BLaER1 treated with 17β-estradiol and CSF1 and Interleukin-3, amounts not matched to agents 10 nM and 100 nM (cell line): ENCODE measurements around the gene MMP19.

Experiments used
- H3K27ac ChIP-seq, 11 experiments: shearing (Covaris generic); formaldehyde crosslinking; 2 replicates each; pipeline ENCODE4 v1.8.1; 2022
- H3K27me3 ChIP-seq, 11 experiments: shearing (Covaris generic); formaldehyde crosslinking; 2 replicates each; pipeline ENCODE4 v1.8.1; 2022
- H3K36me3 ChIP-seq, 11 experiments: shearing (Covaris generic); formaldehyde crosslinking; 2 replicates each; pipeline ENCODE4 v1.8.1; 2022
- H3K4me1 ChIP-seq, 10 experiments: shearing (Covaris generic); formaldehyde crosslinking; 2 replicates each; pipeline ENCODE4 v1.8.1; 2022
- H3K4me2 ChIP-seq, 11 experiments: shearing (Covaris generic); formaldehyde crosslinking; 2 replicates each; pipeline ENCODE4 v1.8.1; 2022
- H3K4me3 ChIP-seq, 10 experiments: shearing (Covaris generic); formaldehyde crosslinking; 2 replicates each; pipeline ENCODE4 v1.8.1; 2022
- H3K9ac ChIP-seq, 11 experiments: shearing (Covaris generic); formaldehyde crosslinking; 2 replicates each; pipeline ENCODE4 v1.8.1; 2022
- H3K9me3 ChIP-seq, 11 experiments: shearing (Covaris generic); formaldehyde crosslinking; replicated peaks in 1 of 11; 2 replicates each; pipeline ENCODE4 v1.8.1; 2022
- H4K20me1 ChIP-seq, 11 experiments: shearing (Covaris generic); formaldehyde crosslinking; 2 replicates each; pipeline ENCODE4 v1.8.1; 2022
- Cebpa-rat ChIP-seq, 11 experiments: shearing (Covaris generic); IDR thresholded peaks; 2 replicates each; pipeline ENCODE4 v1.8.1; 2022

The MMP19 gene

GRCh38 chr12:55833056-55833455 lies 9.7 kb downstream of the MMP19 start:
- H3K9me3 ChIP-seq = no peaks in the 10 kb centered on the region
- H3K4me3 ChIP-seq = no peak overlapping the region
- H3K4me2 ChIP-seq = no peak overlapping the region
- H3K36me3 ChIP-seq = peaks cover 0 to 16% (median 3%) of the 10 kb centered on the region in 11 experiments; a peak in 13 of 22 replicates
- H4K20me1 ChIP-seq = no peaks in the 10 kb centered on the region
- H3K4me1 ChIP-seq = peaks cover 25 to 44% (median 29%) of the 10 kb centered on the region in 10 experiments
- no peak for TF ChIP-seq Cebpa-rat (IDR thresholded peaks at IDR 0.05)
- H3K27me3 ChIP-seq = no peaks in the 10 kb centered on the region; a peak in 1 of 22 replicates
- no peak overlapping the region for H3K27ac ChIP-seq
- H3K9ac ChIP-seq = no peak overlapping the region

DNA sequence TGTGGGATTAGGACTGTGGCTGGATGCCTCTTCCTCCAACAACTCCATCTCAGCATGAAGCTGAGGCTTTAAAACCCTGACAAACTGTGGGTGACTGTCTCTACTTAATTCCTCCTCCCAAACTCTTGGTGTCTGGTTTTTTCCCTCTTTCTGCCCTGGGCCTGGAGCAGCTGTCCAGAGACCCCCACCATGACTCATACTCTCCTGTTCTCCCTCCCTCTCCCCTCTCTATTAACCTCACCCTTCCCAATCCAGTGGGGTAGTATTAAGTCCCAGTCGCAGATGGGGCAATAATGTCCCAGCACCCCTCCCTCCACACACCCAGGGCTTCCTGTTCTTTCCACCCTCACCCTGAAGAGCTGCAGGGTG lies 11.3 kb downstream of the MMP19 start:
- no peaks in the 10 kb centered on the region for H3K9me3 ChIP-seq
- no peak for TF ChIP-seq Cebpa-rat (IDR thresholded peaks at IDR 0.05)
- peak overlapping the region; percentile 78 to 95 (median 90); a peak in 17 of 20 replicates for H3K4me3 ChIP-seq
- H3K36me3 ChIP-seq = peaks cover 0 to 21% (median 14%) of the 10 kb centered on the region in 11 experiments; a peak in 14 of 22 replicates
- no peaks in the 10 kb centered on the region; a peak in 1 of 22 replicates for H4K20me1 ChIP-seq
- H3K9ac ChIP-seq = peak overlapping the region in 9 of 11 experiments; percentile 83 to 93 (median 88); a peak in 14 of 22 replicates
- H3K27ac ChIP-seq = peak overlapping the region in 2 of 11 experiments; percentile 20 to 89; a peak in 3 of 22 replicates
- peaks cover 41 to 58% (median 45%) of the 10 kb centered on the region in 10 experiments for H3K4me1 ChIP-seq
- H3K4me2 ChIP-seq = peak overlapping the region; percentile 83 to 99 (median 95)
- no peaks in the 10 kb centered on the region; a peak in 1 of 22 replicates for H3K27me3 ChIP-seq

- H3K9me3 ChIP-seq = no peaks in the 10 kb centered on the region
- peak overlapping the region; percentile 78 to 95 (median 90) for H3K4me3 ChIP-seq
- TF ChIP-seq Cebpa-rat (IDR thresholded peaks at IDR 0.05) = no peak
- peaks cover 47 to 58% (median 51%) of the 10 kb centered on the region in 10 experiments for H3K4me1 ChIP-seq
- peak overlapping the region; percentile 83 to 93 (median 87) for H3K9ac ChIP-seq
- H3K27ac ChIP-seq = peak overlapping the region; percentile 71 to 89 (median 80)
- H3K36me3 ChIP-seq = peaks cover 0 to 27% (median 14%) of the 10 kb centered on the region in 11 experiments; a peak in 14 of 22 replicates
- H3K4me2 ChIP-seq = peak overlapping the region; percentile 83 to 99 (median 95)
- no peaks in the 10 kb centered on the region; a peak in 1 of 22 replicates for H3K27me3 ChIP-seq
- H4K20me1 ChIP-seq = peaks cover 0 to 1% (median 0%) of the 10 kb centered on the region in 11 experiments; a peak in 3 of 22 replicates
Observed at GRCh38 chr12:55830601-55831446, 11.9 kb downstream of the MMP19 start.

- H3K9me3 ChIP-seq = no peaks in the 10 kb centered on the region
- H3K4me2 ChIP-seq = peak overlapping the region; percentile 83 to 99 (median 95)
- H3K4me1 ChIP-seq = peaks cover 54 to 62% (median 58%) of the 10 kb centered on the region in 10 experiments
- no peak for TF ChIP-seq Cebpa-rat (IDR thresholded peaks at IDR 0.05)
- peak overlapping the region; percentile 71 to 89 (median 80) for H3K27ac ChIP-seq
- H3K27me3 ChIP-seq = no peaks in the 10 kb centered on the region; a peak in 1 of 22 replicates
- H3K9ac ChIP-seq = peak overlapping the region; percentile 83 to 93 (median 87)
- H3K36me3 ChIP-seq = peaks cover 0 to 33% (median 14%) of the 10 kb centered on the region in 11 experiments; a peak in 15 of 22 replicates
- peaks cover 0 to 5% (median 2%) of the 10 kb centered on the region in 11 experiments; a peak in 7 of 22 replicates for H4K20me1 ChIP-seq
- peak overlapping the region; percentile 78 to 95 (median 90) for H3K4me3 ChIP-seq
Observed at GRCh38 chr12:55829967-55830600, 12.7 kb downstream of the MMP19 start.

DNA sequence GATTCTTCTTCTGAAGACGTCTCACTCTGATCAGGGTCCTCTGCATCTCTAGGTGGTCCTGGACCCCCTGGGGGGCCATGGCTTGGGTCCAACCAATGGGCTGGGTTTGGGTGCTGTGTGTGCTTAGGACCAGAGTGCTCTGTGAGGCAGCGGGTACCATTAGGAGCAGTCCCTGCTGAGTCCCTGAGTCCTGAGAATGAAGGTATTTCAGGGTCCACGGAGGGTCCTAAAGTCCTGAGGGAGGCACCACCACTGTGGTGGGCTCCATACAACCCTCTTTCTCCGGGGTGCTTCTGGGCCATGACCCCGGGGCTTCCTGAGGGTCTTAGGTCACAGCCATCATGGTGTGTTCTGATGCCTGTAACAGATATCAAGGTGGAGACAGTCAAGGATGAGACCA lies 14.4 kb downstream of the MMP19 start:
- TF ChIP-seq Cebpa-rat (IDR thresholded peaks at IDR 0.05) = no peak
- Histone ChIP-seq H3K27me3 (no peaks in the 10 kb centered on the region; a peak in 1 of 22 replicates), H3K9me3 (no peaks in the 10 kb centered on the region), H3K4me1 (peaks cover 65 to 75% (median 72%) of the 10 kb centered on the region in 10 experiments), H3K4me3 (peak overlapping the region; percentile 78 to 95 (median 90)), H3K4me2 (peak overlapping the region; percentile 77 to 96 (median 88)), H3K27ac (peak overlapping the region; percentile 75 to 89 (median 81); a peak in 20 of 22 replicates), H4K20me1 (peaks cover 0 to 21% (median 8%) of the 10 kb centered on the region in 11 experiments; a peak in 8 of 22 replicates), H3K36me3 (peaks cover 7 to 50% (median 29%) of the 10 kb centered on the region in 11 experiments; a peak in 19 of 22 replicates), H3K9ac (peak overlapping the region in 10 of 11 experiments; percentile 83 to 93 (median 87); a peak in 20 of 22 replicates)

- Histone ChIP-seq H3K4me2 (peak overlapping the region; percentile 77 to 96 (median 88)), H3K4me3 (peak overlapping the region; percentile 27 to 95 (median 88); a peak in 16 of 20 replicates), H3K27me3 (no peaks in the 10 kb centered on the region; a peak in 1 of 22 replicates), H3K36me3 (peaks cover 12 to 56% (median 35%) of the 10 kb centered on the region in 11 experiments), H3K9ac (peak overlapping the region in 10 of 11 experiments; percentile 3 to 88 (median 61); a peak in 15 of 22 replicates), H3K9me3 (no peaks in the 10 kb centered on the region), H3K27ac (peak overlapping the region in 9 of 11 experiments; percentile 5 to 89 (median 81); a peak in 10 of 22 replicates), H3K4me1 (peaks cover 65 to 75% (median 72%) of the 10 kb centered on the region in 10 experiments), H4K20me1 (peaks cover 0 to 26% (median 9%) of the 10 kb centered on the region in 11 experiments; a peak in 8 of 22 replicates)
- no peak for TF ChIP-seq Cebpa-rat (IDR thresholded peaks at IDR 0.05)
Observed at GRCh38 chr12:55827806-55828205, 14.9 kb downstream of the MMP19 start.

DNA sequence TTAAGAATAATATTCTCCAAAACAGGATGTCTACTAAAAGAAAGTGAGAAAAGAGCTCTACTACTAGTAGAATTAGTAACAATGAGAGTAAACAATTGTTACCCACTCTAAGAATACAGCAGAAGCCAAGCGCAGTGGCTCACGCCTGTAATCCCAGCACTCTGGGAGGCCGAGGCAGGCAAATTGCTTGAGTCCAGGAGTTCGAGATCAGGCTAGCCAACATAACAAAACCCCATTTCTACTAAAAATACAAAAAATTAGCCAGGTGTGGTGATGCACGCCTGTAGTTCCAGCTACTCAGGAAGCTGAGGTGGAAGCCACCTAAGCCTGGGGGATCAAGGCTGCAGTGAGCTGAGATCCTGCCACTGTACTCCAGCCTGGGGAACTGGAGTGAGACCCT lies 18.0 kb downstream of the MMP19 start:
- Histone ChIP-seq H3K4me2 (peak overlapping the region; percentile 42 to 96 (median 85)), H3K4me3 (peak overlapping the region in 3 of 10 experiments; percentile 2 to 17 (median 13); a peak in 4 of 20 replicates), H3K9ac (peak overlapping the region in 9 of 11 experiments; percentile 10 to 63 (median 40); a peak in 12 of 22 replicates), H3K27me3 (no peaks in the 10 kb centered on the region), H3K9me3 (no peaks in the 10 kb centered on the region), H3K4me1 (peaks cover 45 to 57% (median 51%) of the 10 kb centered on the region in 10 experiments), H3K27ac (no peak overlapping the region), H3K36me3 (peaks cover 43 to 86% (median 66%) of the 10 kb centered on the region in 11 experiments), H4K20me1 (peaks cover 0 to 40% (median 16%) of the 10 kb centered on the region in 11 experiments; a peak in 12 of 22 replicates)
- TF ChIP-seq Cebpa-rat (IDR thresholded peaks at IDR 0.05) = no peak

GRCh38 chr12:55823419-55823818 lies 19.3 kb downstream of the MMP19 start:
- no peaks in the 10 kb centered on the region for H3K9me3 ChIP-seq
- H3K4me3 ChIP-seq = no peak overlapping the region
- H4K20me1 ChIP-seq = peaks cover 0 to 52% (median 16%) of the 10 kb centered on the region in 11 experiments; a peak in 13 of 22 replicates
- no peak for TF ChIP-seq Cebpa-rat (IDR thresholded peaks at IDR 0.05)
- H3K4me2 ChIP-seq = no peak overlapping the region
- H3K36me3 ChIP-seq = peaks cover 52 to 96% (median 76%) of the 10 kb centered on the region in 11 experiments
- H3K4me1 ChIP-seq = peaks cover 51 to 64% (median 58%) of the 10 kb centered on the region in 10 experiments
- H3K9ac ChIP-seq = peak overlapping the region in 2 of 11 experiments; percentile 20 to 40; a peak in 2 of 22 replicates
- H3K27ac ChIP-seq = no peak overlapping the region
- no peaks in the 10 kb centered on the region for H3K27me3 ChIP-seq
